GM10248 (cell line): ENCODE measurements around the gene RAB11FIP3.

ENCODE experiments used
- CTCF ChIA-PET: fragments of 300-600 bp; sonication (Branson Sonifier 250); formaldehyde crosslinking; extraction: SDS; loops from one replicate; lab custom pipeline; 2021; ENCODE audit warnings: antibody characterized with exemption; lab: Yijun Ruan, JAX
- POLR2A ChIA-PET: fragments of 350-650 bp; sonication (Branson Sonifier 250); formaldehyde crosslinking; extraction: SDS; loops from one replicate; lab custom pipeline; 2020; ENCODE audit warnings: antibody characterized with exemption; lab: Yijun Ruan, JAX
- DNase-seq: peaks from one replicate; pipeline ENCODE4 v3.0.0; 2012; ENCODE audit errors: extremely low spot score
- TF ChIP-seq, protein P1 (sequence below): IDR thresholded peaks from 2 replicates; pipeline ENCODE4 v1.5.1; 2012; ENCODE audit warnings: mild to moderate bottlenecking, low read depth; ENCODE audit errors: extremely low read depth, missing control alignments, control extremely low read depth

The RAB11FIP3 gene

GRCh38 chr16:560701-561412 is 135.4 kb downstream of the RAB11FIP3 start:
- CTCF ChIA-PET = no interaction called here
- no peak for DNase-seq
- POLR2A ChIA-PET = no interaction called here
- TF ChIP-seq, protein P1, sequence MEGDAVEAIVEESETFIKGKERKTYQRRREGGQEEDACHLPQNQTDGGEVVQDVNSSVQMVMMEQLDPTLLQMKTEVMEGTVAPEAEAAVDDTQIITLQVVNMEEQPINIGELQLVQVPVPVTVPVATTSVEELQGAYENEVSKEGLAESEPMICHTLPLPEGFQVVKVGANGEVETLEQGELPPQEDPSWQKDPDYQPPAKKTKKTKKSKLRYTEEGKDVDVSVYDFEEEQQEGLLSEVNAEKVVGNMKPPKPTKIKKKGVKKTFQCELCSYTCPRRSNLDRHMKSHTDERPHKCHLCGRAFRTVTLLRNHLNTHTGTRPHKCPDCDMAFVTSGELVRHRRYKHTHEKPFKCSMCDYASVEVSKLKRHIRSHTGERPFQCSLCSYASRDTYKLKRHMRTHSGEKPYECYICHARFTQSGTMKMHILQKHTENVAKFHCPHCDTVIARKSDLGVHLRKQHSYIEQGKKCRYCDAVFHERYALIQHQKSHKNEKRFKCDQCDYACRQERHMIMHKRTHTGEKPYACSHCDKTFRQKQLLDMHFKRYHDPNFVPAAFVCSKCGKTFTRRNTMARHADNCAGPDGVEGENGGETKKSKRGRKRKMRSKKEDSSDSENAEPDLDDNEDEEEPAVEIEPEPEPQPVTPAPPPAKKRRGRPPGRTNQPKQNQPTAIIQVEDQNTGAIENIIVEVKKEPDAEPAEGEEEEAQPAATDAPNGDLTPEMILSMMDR = no peak

DNA sequence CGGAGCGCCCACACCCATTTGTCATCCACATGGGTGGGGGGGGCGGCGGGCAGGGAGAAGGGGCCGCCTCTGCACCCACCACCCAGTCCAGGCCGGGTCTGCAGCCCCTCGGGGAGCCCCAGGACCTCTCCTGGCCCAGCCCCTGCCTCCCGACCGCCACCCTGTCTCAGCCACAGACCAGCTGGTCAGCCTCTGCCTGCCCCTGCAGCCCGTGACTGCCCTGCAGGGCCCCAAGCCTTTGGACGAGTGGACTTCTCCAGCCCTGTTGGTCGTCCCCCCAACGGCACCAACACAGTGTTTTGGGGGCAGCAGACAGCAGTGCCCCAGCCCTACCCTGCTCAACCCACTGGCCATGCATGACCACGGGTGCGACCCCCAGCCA is 136.0 kb downstream of the RAB11FIP3 start:
- CTCF ChIA-PET = no interaction called here
- no peak for DNase-seq
- TF ChIP-seq, protein P1 = no peak
- POLR2A ChIA-PET = no interaction called here

- TF ChIP-seq, protein P1 = no peak
- DNase-seq = no peak
- ChIA-PET CTCF (no interaction called here), POLR2A (no interaction called here)
These were observed 136.8 kb downstream of the RAB11FIP3 start for GRCh38 chr16:561957-562938.

GRCh38 chr16:563072-563644 is 137.7 kb downstream of the RAB11FIP3 start:
- ChIA-PET POLR2A (no interaction called here), CTCF (no interaction called here)
- DNase-seq = no peak
- TF ChIP-seq, protein P1 = no peak

DNA sequence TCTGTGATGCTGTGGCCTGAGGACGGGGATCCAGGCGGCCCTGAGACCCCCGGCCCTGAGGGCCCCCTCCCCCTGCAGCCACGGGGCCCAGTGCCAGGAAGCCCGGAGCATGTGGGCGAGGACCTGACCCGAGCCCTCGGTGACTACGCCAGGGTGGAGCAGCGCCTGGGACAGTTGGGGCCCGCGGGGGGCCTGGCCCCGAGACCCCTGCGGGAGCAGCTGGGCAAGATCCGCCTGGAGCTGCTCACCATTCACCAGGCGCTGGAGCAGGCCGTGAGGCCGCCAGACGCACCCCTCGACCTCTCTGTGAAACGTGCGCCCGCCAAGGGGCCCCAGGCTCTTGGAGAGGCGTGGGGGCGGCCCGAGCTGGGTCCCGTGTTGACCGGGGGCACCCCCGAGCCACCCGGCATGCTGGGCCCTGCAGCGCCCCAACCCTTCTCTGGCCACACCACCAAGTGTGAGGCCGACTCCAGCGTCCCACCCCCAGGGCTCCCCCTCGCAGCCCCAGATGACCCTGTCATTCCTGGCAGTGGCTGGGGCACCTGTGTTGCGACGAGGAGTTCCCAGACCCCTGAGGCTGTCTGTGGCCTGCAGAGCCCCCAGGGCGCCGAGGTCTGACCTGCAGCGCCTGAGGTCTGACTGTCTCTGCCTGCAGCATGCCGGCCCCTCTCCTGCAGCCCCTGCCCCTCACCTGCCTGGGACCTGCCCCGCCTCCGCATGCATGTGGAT is 139.4 kb downstream of the RAB11FIP3 start:
- ChIA-PET CTCF (no interaction called here), POLR2A (no interaction called here)
- no peak for DNase-seq
- TF ChIP-seq, protein P1 = no peak
